Caco-2 (cell line): ENCODE data around the gene PPP1R37. TPM values are rescaled to one million over a fixed set of nuclear protein-coding genes. Genes with fewer than 3 reads are reported as not detected.

Experiments used
- BruUV-seq: library from RNA; stranded (reverse); fragments of 400-500 nt; replicated peaks from 2 replicates; lab custom pipeline; 2021; lab: Mats Ljungman, UMichigan
- CTCF ChIA-PET: fragments of 300-600 bp; sonication (Branson Sonifier 250); formaldehyde crosslinking; loops from one replicate; lab custom pipeline; 2022; ENCODE audit warnings: antibody characterized with exemption; lab: Charles Lee
- POLR2A ChIA-PET: fragments of 300-600 bp; sonication (Branson Sonifier 250); formaldehyde crosslinking; loops from one replicate; lab custom pipeline; 2022; ENCODE audit warnings: antibody characterized with exemption; lab: Charles Lee
- DNase-seq, 2 experiments: peaks; one replicate each; pipeline versions ENCODE4 v3.0.0 to v3.0.0-alpha.2; 2020 to 2022
- H3K27me3 ChIP-seq: replicated peaks from 2 replicates; pipeline ENCODE4 v1.6.0; 2011; ENCODE audit warnings: low read length; ENCODE audit not compliant: control insufficient read depth, insufficient read depth
- H3K36me3 ChIP-seq: 2 replicates; pipeline ENCODE4 v1.5.1; 2011; ENCODE audit warnings: low read length; ENCODE audit not compliant: control insufficient read depth, insufficient read depth
- H3K4me1 ChIP-seq: fragments of 250-450 bp; sonication (Bioruptor Pico); 2 replicates; pipeline ENCODE4 v1.5.1; 2020; ENCODE audit warnings: mild to moderate bottlenecking
- H3K4me3 ChIP-seq: 2 replicates; pipeline ENCODE4 v1.5.1; 2011; ENCODE audit warnings: low read depth, mild to moderate bottlenecking, control low read depth, low read length
- H3K9me3 ChIP-seq: fragments of 250-450 bp; sonication (Bioruptor Pico); 2 replicates; pipeline ENCODE4 v1.5.1; 2020; ENCODE audit warnings: mild to moderate bottlenecking, moderate library complexity
- H3K27ac Mint-ChIP-seq: one replicate; pipeline ENCODE4 v1.8.0; 2022; ENCODE audit warnings: mixed read lengths; ENCODE audit not compliant: unreplicated experiment
- H3K27me3 Mint-ChIP-seq: one replicate; pipeline ENCODE4 v1.8.0; 2022; ENCODE audit warnings: mixed read lengths; ENCODE audit not compliant: insufficient read depth, unreplicated experiment
- H3K36me3 Mint-ChIP-seq: one replicate; pipeline ENCODE4 v1.8.0; 2022; ENCODE audit warnings: mild to moderate bottlenecking, mixed read lengths; ENCODE audit not compliant: insufficient read depth, unreplicated experiment
- H3K4me1 Mint-ChIP-seq: one replicate; pipeline ENCODE4 v1.8.0; 2022; ENCODE audit warnings: low read depth, mixed read lengths; ENCODE audit not compliant: unreplicated experiment
- H3K4me3 Mint-ChIP-seq: one replicate; pipeline ENCODE4 v1.8.0; 2022; ENCODE audit warnings: mild to moderate bottlenecking, moderate library complexity, mixed read lengths; ENCODE audit not compliant: unreplicated experiment
- H3K9me3 Mint-ChIP-seq: one replicate; pipeline ENCODE4 v1.8.0; 2022; ENCODE audit warnings: mixed read lengths; ENCODE audit not compliant: unreplicated experiment
- intact Hi-C: fragments of 100-400 bp; cut with micrococcal nuclease; formaldehyde crosslinking; loops from one replicate; pipeline ENCODE4 v1.10.0; 2022; ENCODE audit not compliant: unreplicated experiment
- total RNA-seq: library from RNA; stranded (reverse); gene quantifications from 2 replicates; pipeline ENCODE4 v1.2.3, GENCODE V29; 2022
- TF ChIP-seq, protein P1 (sequence below), 2 experiments: fragments of 200-600 bp in 1 of 2; IDR thresholded peaks; 1 replicate in 1 of 2; 2 replicates in 1 of 2; pipeline versions ENCODE4 v1.5.1 to v1.8.0; 2011 to 2022; ENCODE audit warnings: antibody characterized with exemption in 1 of 2, control low read depth in 1 of 2, inconsistent platforms in 1 of 2, low read depth in 1 of 2, low read length in 1 of 2, mild to moderate bottlenecking in 1 of 2, moderate library complexity in 1 of 2; ENCODE audit not compliant: insufficient read depth in 1 of 2, severe bottlenecking in 1 of 2, unreplicated experiment in 1 of 2

The PPP1R37 gene
- total RNA-seq, 1 experiment from 2014 or later: 42.1 TPM

DNA sequence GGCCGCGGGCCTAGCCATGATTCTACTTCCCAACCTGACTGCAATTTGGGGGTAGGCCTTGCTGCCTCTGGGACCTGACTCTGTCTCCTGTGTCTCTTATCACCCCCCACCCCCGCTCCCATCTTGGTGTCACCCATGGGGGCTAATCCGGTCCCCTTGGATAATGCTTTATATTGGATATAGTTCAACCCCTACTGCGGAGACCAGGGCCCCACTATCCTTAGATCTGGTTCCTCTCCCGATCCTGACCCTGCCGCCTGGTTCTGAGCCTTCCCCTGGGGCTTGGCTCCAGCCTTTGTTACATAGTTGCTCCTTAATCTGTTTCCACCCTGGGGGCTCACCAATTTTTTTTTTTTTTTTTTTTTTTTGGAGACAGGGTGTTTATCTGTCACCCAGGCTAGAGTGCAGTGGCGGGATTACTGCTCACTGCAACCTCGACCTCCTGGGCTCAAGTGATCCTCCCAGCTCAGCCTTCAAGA lies 87.0 kb downstream of the PPP1R37 start:
- Histone ChIP-seq H3K9me3 (no peaks in the 10 kb centered on the region), H3K36me3 (no peaks in the 10 kb centered on the region), H3K27me3 (no peaks in the 10 kb centered on the region), H3K4me1 (no peaks in the 10 kb centered on the region), H3K4me3 (peak overlapping the region; percentile 77)
- no peak for DNase-seq
- Mint-ChIP-seq H3K4me3 (peak overlapping the region; percentile 85), H3K27me3 (no peaks in the 10 kb centered on the region), H3K4me1 (peaks cover 15% of the 10 kb centered on the region), H3K9me3 (no peaks in the 10 kb centered on the region), H3K27ac (peak overlapping the region; percentile 81), H3K36me3 (peaks cover 28% of the 10 kb centered on the region)
- ChIA-PET POLR2A (interaction anchor here (0.7 to 2.1 kb wide), 3 partner anchors 88 to 225 kb away, joined by 3 to 19 read pairs (median 3); partner anchors contain the start of gene PPP1R37), CTCF (interaction anchor here (0.7 to 2.2 kb wide), 4 partner anchors 13 to 33 kb away, joined by 4 to 12 read pairs (median 7); no protein-coding TSS in a partner anchor)
- no TSS peak for BruUV-seq
- TF ChIP-seq, protein P1, sequence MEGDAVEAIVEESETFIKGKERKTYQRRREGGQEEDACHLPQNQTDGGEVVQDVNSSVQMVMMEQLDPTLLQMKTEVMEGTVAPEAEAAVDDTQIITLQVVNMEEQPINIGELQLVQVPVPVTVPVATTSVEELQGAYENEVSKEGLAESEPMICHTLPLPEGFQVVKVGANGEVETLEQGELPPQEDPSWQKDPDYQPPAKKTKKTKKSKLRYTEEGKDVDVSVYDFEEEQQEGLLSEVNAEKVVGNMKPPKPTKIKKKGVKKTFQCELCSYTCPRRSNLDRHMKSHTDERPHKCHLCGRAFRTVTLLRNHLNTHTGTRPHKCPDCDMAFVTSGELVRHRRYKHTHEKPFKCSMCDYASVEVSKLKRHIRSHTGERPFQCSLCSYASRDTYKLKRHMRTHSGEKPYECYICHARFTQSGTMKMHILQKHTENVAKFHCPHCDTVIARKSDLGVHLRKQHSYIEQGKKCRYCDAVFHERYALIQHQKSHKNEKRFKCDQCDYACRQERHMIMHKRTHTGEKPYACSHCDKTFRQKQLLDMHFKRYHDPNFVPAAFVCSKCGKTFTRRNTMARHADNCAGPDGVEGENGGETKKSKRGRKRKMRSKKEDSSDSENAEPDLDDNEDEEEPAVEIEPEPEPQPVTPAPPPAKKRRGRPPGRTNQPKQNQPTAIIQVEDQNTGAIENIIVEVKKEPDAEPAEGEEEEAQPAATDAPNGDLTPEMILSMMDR (IDR thresholded peaks at IDR 0.05; ENCODE audit: insufficient read depth in 1 of 2, low read depth in 1 of 2, low read length in 1 of 2, severe bottlenecking in 1 of 2, unreplicated experiment in 1 of 2): no peak
- intact Hi-C loops: loop anchor here (2.0 to 5.0 kb wide), 3 partner anchors 19 to 227 kb away; partner anchors contain the start of genes NKPD1, POLR1G and PPP1R13L

DNA sequence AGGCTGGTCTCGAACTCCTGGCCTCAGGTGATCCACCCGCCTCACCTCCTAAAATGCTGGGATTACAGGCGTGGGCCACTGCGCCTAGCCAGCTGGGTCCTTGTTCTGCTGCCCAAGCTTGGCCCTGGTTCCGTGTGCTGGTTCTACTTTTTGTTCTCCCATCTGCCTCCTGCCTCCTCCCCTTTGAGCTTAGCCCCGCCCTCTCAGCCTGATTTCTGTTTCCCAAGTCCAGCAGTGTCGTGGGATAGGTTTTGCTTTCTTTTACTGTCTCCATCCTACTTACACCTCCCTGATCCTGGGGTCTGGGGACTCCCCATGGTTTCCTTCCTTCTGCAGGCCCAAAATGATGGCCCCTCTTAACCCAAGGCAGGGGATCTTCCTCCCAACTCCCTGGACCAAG lies 88.0 kb downstream of the PPP1R37 start:
- intact Hi-C loops: no loop called here
- no peaks in the 10 kb centered on the region for H3K9me3 ChIP-seq
- H3K36me3 ChIP-seq: no peaks in the 10 kb centered on the region
- POLR2A ChIA-PET: no interaction called here
- CTCF ChIA-PET: interaction anchor here (1.0 kb wide), 1 partner anchor 34 kb away, joined by 9 read pairs; no protein-coding TSS in a partner anchor
- H3K4me3 ChIP-seq: no peak overlapping the region
- Mint-ChIP-seq H3K27me3 (no peaks in the 10 kb centered on the region), H3K27ac (no peak overlapping the region), H3K4me1 (peaks cover 22% of the 10 kb centered on the region), H3K9me3 (no peaks in the 10 kb centered on the region), H3K4me3 (peak overlapping the region; percentile 85), H3K36me3 (peaks cover 28% of the 10 kb centered on the region)
- H3K4me1 ChIP-seq: no peaks in the 10 kb centered on the region
- no peaks in the 10 kb centered on the region for H3K27me3 ChIP-seq
- BruUV-seq: no TSS peak
- no peak for DNase-seq
- TF ChIP-seq, protein P1 (IDR thresholded peaks at IDR 0.05; ENCODE audit: insufficient read depth in 1 of 2, low read depth in 1 of 2, low read length in 1 of 2, severe bottlenecking in 1 of 2, unreplicated experiment in 1 of 2): no peak

DNA sequence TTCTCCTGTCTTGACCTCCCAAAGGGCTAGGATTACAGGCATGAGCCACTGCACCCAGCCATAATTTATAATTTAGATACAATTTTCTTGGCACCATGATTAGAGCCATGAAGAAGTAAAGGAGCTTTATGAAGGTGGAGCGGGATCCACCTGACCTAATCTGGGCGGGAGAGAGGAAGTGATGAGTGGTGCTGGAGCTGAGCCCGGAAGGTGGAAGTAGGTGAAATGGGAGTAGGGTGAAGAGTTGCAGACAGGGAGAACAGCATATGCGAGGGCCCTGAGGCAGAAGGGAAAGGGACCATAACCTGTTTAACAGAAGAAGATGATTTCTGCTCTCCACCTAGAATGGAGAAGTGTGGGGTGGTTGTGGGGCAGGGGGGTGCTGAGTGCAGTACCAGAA lies 89.8 kb downstream of the PPP1R37 start:
- Histone ChIP-seq H3K9me3 (no peaks in the 10 kb centered on the region), H3K4me3 (no peak overlapping the region), H3K4me1 (no peaks in the 10 kb centered on the region), H3K27me3 (no peaks in the 10 kb centered on the region), H3K36me3 (no peaks in the 10 kb centered on the region)
- Mint-ChIP-seq H3K4me3 (no peak overlapping the region), H3K36me3 (peaks cover 25% of the 10 kb centered on the region), H3K4me1 (peaks cover 22% of the 10 kb centered on the region), H3K27me3 (no peaks in the 10 kb centered on the region), H3K9me3 (no peaks in the 10 kb centered on the region), H3K27ac (no peak overlapping the region)
- no peak for DNase-seq
- no TSS peak for BruUV-seq
- ChIA-PET POLR2A (interaction anchor here (0.6 kb wide), 1 partner anchor 17 kb away, joined by 4 read pairs; no protein-coding TSS in a partner anchor), CTCF (no interaction called here)
- intact Hi-C loops: no loop called here
- TF ChIP-seq, protein P1 (IDR thresholded peaks at IDR 0.05; ENCODE audit: insufficient read depth in 1 of 2, low read depth in 1 of 2, low read length in 1 of 2, severe bottlenecking in 1 of 2, unreplicated experiment in 1 of 2): no peak
